K562 (cell line): ENCODE data around the gene DNM1. TPM values are rescaled to one million over a fixed set of nuclear protein-coding genes. Genes with fewer than 3 reads are reported as not detected.

Source experiments
- BHLHE40 ChIP-seq: IDR thresholded peaks from 2 replicates; pipeline ENCODE4 v1.6.1; 2011; ENCODE audit warnings: low read length, improper control_type of control experiment
- BRD9 ChIP-seq: fragments of 450-650 bp; IDR thresholded peaks from 2 replicates; pipeline ENCODE4 v1.6.1; 2018; ENCODE audit warnings: low read depth; ENCODE audit not compliant: partially characterized antibody
- C11orf30 ChIP-seq: fragments of 450-650 bp; IDR thresholded peaks from 2 replicates; pipeline ENCODE4 v1.6.1; 2016; ENCODE audit warnings: low read depth, mild to moderate bottlenecking
- CBX3 ChIP-seq, 2 experiments: IDR thresholded peaks; 1 replicate in 1 of 2; 2 replicates in 1 of 2; pipeline ENCODE4 v1.6.1; 2012; ENCODE audit warnings: inconsistent platforms in 2 of 2, low read length in 2 of 2, borderline replicate concordance in 1 of 2, control low read depth in 1 of 2
- ELF1 ChIP-seq: fragments of 200-800 bp; sonication (Bioruptor generic); IDR thresholded peaks from 2 replicates; pipeline ENCODE4 v1.6.1; 2016; ENCODE audit warnings: missing genetic modification characterization, missing compliant biosample characterization
- GTF2A2 ChIP-seq: IDR thresholded peaks from 2 replicates; pipeline ENCODE4 v1.6.1; 2016; ENCODE audit warnings: mild to moderate bottlenecking, missing genetic modification characterization, missing compliant biosample characterization
- HEY1 ChIP-seq: fragments of 250-450 bp; sonication (Bioruptor Pico); IDR thresholded peaks from 2 replicates; pipeline ENCODE4 v1.5.0; 2020; ENCODE audit warnings: mild to moderate bottlenecking, moderate library complexity, borderline replicate concordance
- HNRNPLL ChIP-seq: fragments of 200-400 bp; formaldehyde crosslinking; IDR thresholded peaks from 2 replicates; pipeline ENCODE4 v1.6.1; 2017; ENCODE audit warnings: low read length, low read depth, mild to moderate bottlenecking; ENCODE audit not compliant: poor library complexity, severe bottlenecking
- IFI16 ChIP-seq: fragments of 250-450 bp; sonication (Bioruptor Pico); IDR thresholded peaks from 2 replicates; pipeline ENCODE4 v2.1.2; 2022; ENCODE audit warnings: mild to moderate bottlenecking, inconsistent platforms
- KHSRP ChIP-seq: fragments of 450-650 bp; IDR thresholded peaks from 2 replicates; pipeline ENCODE4 v1.6.1; 2017
- MEF2A ChIP-seq: IDR thresholded peaks from 2 replicates; pipeline ENCODE4 v1.6.1; 2011; ENCODE audit warnings: low read depth, mild to moderate bottlenecking, low read length, moderate library complexity; ENCODE audit not compliant: control insufficient read depth
- PHF21A ChIP-seq: fragments of 450-650 bp; IDR thresholded peaks from 2 replicates; pipeline ENCODE4 v1.6.1; 2017; ENCODE audit warnings: low read depth, borderline replicate concordance
- PML ChIP-seq: IDR thresholded peaks from 2 replicates; pipeline ENCODE4 v1.6.1; 2012; ENCODE audit warnings: low read length, inconsistent platforms
- SMARCB1 ChIP-seq: IDR thresholded peaks from 2 replicates; pipeline ENCODE4 v1.6.1; 2011; ENCODE audit warnings: improper control_type of control experiment, low read depth; ENCODE audit not compliant: insufficient read length
- TSC22D4 ChIP-seq: fragments of 450-650 bp; IDR thresholded peaks from 2 replicates; pipeline ENCODE4 v1.6.1; 2016; ENCODE audit warnings: missing genetic modification characterization, missing biosample characterization, control low read depth
- U2AF1 ChIP-seq: fragments of 200-400 bp; formaldehyde crosslinking; optimal IDR thresholded peaks from 2 replicates; pipeline ENCODE3; 2017; ENCODE audit warnings: mild to moderate bottlenecking, low read depth, low read length, moderate library complexity
- XRCC4 ChIP-seq: IDR thresholded peaks from one replicate; pipeline ENCODE4 v1.6.1; 2011; ENCODE audit not compliant: insufficient read depth, insufficient read length; ENCODE audit errors: extremely low read depth
- ZNF668 ChIP-seq: fragments of 250-450 bp; sonication (Bioruptor Pico); IDR thresholded peaks from 2 replicates; pipeline ENCODE4 v1.8.0; 2022; ENCODE audit warnings: mild to moderate bottlenecking, inconsistent platforms
- ZNF695 ChIP-seq: fragments of 450-650 bp; formaldehyde crosslinking; IDR thresholded peaks from 2 replicates; pipeline ENCODE4 v1.4.0; 2020; ENCODE audit warnings: mild to moderate bottlenecking, moderate library complexity
- polyA plus RNA-seq, 8 experiments: library from polyadenylated mRNA; depleted of rRNA in 4 of 8; stranded (reverse) in 5 of 8; unstranded in 3 of 8; fragments of >200 nt; fragmentation: Nextera tagmentation in 2 of 8; fragmentation: Illumina TruSeq in 1 of 8; extraction: Ambion mirVana in 2 of 8; extraction: Trizol in 1 of 8; gene quantifications; 2 replicates each; pipeline versions ENCODE4 v1.2.1 to v1.2.3, GENCODE V29; 2011 to 2014; ENCODE audit warnings: inconsistent platforms in 1 of 8, missing spikeins in 1 of 8
- total RNA-seq, 7 experiments: library from RNA; depleted of rRNA in 6 of 7; stranded (reverse); fragments of >200 nt in 6 of 7; fragmentation: Illumina TruSeq in 2 of 7; extraction: Trizol in 2 of 7; gene quantifications; 2 replicates each; pipeline versions ENCODE4 v1.2.1 to v1.2.3, GENCODE V29; 2011 to 2021; ENCODE audit warnings: low replicate concordance in 1 of 7
- TF ChIP-seq, protein P1 (sequence below): fragments of 450-650 bp; formaldehyde crosslinking; IDR thresholded peaks from 2 replicates; pipeline ENCODE4 v1.4.0; 2020; ENCODE audit warnings: mild to moderate bottlenecking, moderate library complexity
- TF ChIP-seq, protein P2 (sequence below): fragments of 150-350 bp; IDR thresholded peaks from 2 replicates; pipeline ENCODE4 v1.6.1; 2014; ENCODE audit warnings: low read depth, mild to moderate bottlenecking, low read length, borderline replicate concordance
- TF ChIP-seq, protein P3 (sequence below): sonication (generic); IDR thresholded peaks from 2 replicates; pipeline ENCODE4 v1.6.1; 2016

DNM1 gene
- total and polyA plus RNA-seq, 9 of the 15 experiments (the other 6 are each of a cell fraction or from before 2014, with no cell fraction given) = 0.39 to 23.1 (median 9.1) TPM

DNA sequence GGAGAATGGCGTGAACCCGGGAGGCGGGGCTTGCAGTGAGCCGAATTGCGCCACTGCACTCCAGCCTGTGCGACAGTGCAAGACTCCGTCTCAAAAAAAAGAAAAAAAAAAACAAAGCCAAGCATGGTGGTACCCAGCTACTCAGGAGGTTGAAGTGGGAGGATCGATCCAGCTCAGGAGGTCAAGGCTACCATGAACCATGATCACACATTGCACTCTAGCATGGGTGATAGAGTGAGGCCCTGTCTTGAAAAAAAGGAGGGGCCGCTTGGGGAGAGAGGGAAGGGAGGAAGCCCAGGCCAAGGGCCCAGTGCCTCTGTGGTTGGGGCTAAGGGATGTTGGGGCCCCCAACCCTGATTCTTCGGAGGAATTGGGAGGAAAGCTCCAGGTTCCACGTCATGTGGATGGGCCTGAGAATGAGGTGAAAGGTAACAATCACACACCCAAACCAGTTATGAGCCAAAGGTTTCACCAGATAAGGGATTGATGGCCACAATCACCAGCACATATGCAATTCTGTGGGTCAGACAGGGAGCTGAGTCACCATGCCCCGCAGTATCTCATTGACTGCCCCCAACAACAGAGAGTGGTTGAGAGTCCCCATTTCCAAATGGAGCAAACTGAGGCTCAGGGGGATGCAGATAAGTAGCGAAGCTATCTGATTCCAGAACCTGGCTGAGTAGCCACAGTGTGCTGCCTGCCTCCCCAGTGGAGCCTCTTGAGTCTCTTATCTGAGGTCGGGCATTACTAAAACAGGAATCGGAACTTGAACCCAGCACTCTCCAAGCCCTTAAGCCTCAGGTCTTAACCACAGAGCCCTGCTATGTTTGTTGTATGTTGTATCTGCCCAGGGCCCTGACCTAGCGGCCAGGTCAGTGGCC is 93.4 kb downstream of the DNM1 start (continued):
- TF ChIP-seq, protein P1, sequence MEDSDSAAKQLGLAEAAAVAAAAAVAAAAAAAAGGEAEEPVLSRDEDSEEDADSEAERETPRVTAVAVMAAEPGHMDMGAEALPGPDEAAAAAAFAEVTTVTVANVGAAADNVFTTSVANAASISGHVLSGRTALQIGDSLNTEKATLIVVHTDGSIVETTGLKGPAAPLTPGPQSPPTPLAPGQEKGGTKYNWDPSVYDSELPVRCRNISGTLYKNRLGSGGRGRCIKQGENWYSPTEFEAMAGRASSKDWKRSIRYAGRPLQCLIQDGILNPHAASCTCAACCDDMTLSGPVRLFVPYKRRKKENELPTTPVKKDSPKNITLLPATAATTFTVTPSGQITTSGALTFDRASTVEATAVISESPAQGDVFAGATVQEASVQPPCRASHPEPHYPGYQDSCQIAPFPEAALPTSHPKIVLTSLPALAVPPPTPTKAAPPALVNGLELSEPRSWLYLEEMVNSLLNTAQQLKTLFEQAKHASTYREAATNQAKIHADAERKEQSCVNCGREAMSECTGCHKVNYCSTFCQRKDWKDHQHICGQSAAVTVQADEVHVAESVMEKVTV (CRISPR knock-in tag) = 0 out of 2 replicates have a peak, but pooled peaks have one; percentile 32
- TF ChIP-seq XRCC4 (no peak), IFI16 (CRISPR knock-in tag) (0 out of 2 replicates have a peak, but pooled peaks have one; percentile 43), U2AF1 (no peak), TSC22D4 (tag) (no peak), C11orf30 (no peak), HEY1 (CRISPR knock-in tag) (no peak), HNRNPLL (peak; percentile 24), KHSRP (no peak), GTF2A2 (tag) (no peak), ZNF695 (CRISPR knock-in tag) (no peak), CBX3 (IDR thresholded peaks at IDR 0.05; ENCODE audit: borderline replicate concordance in 1 of 2, low read length in 2 of 2) (peak in 1 of 2 experiments; percentile 90; a peak in 2 of 3 replicates), PHF21A (no peak), SMARCB1 (peak; percentile 99), ZNF668 (peak; percentile 74; the same call in 1 of the 2 replicates), PML (peak; percentile 77), BRD9 (no peak), MEF2A (no peak), BHLHE40 (peak; percentile 42; the same call in 1 of the 2 replicates), ELF1 (tag) (no peak)
- TF ChIP-seq, protein P2, sequence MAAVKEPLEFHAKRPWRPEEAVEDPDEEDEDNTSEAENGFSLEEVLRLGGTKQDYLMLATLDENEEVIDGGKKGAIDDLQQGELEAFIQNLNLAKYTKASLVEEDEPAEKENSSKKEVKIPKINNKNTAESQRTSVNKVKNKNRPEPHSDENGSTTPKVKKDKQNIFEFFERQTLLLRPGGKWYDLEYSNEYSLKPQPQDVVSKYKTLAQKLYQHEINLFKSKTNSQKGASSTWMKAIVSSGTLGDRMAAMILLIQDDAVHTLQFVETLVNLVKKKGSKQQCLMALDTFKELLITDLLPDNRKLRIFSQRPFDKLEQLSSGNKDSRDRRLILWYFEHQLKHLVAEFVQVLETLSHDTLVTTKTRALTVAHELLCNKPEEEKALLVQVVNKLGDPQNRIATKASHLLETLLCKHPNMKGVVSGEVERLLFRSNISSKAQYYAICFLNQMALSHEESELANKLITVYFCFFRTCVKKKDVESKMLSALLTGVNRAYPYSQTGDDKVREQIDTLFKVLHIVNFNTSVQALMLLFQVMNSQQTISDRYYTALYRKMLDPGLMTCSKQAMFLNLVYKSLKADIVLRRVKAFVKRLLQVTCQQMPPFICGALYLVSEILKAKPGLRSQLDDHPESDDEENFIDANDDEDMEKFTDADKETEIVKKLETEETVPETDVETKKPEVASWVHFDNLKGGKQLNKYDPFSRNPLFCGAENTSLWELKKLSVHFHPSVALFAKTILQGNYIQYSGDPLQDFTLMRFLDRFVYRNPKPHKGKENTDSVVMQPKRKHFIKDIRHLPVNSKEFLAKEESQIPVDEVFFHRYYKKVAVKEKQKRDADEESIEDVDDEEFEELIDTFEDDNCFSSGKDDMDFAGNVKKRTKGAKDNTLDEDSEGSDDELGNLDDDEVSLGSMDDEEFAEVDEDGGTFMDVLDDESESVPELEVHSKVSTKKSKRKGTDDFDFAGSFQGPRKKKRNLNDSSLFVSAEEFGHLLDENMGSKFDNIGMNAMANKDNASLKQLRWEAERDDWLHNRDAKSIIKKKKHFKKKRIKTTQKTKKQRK = no peak
- TF ChIP-seq, protein P3, sequence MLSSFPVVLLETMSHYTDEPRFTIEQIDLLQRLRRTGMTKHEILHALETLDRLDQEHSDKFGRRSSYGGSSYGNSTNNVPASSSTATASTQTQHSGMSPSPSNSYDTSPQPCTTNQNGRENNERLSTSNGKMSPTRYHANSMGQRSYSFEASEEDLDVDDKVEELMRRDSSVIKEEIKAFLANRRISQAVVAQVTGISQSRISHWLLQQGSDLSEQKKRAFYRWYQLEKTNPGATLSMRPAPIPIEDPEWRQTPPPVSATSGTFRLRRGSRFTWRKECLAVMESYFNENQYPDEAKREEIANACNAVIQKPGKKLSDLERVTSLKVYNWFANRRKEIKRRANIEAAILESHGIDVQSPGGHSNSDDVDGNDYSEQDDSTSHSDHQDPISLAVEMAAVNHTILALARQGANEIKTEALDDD = no peak
